HepG2 (cell line): Measurements from ENCODE around the gene IRS1. TPM values are rescaled to one million over a fixed set of nuclear protein-coding genes. Genes with fewer than 3 reads are reported as not detected.

Experiments
- CEBPG ChIP-seq: IDR thresholded peaks from 2 replicates; pipeline ENCODE4 v1.6.1; 2016
- FOXA3 ChIP-seq: IDR thresholded peaks from 2 replicates; pipeline ENCODE4 v1.6.1; 2016; ENCODE audit warnings: missing genetic modification reagents, missing compliant biosample characterization
- GTF2F1 ChIP-seq: fragments of 150-350 bp; IDR thresholded peaks from 2 replicates; pipeline ENCODE4 v1.6.1; 2014; ENCODE audit warnings: low read length
- MXI1 ChIP-seq: IDR thresholded peaks from 3 replicates; pipeline ENCODE4 v1.6.1; 2012; ENCODE audit warnings: low read depth, low read length, inconsistent platforms, borderline replicate concordance
- PITX1 ChIP-seq: sonication (generic); formaldehyde crosslinking; IDR thresholded peaks from 2 replicates; pipeline ENCODE4 v1.5.1; 2020; ENCODE audit warnings: mild to moderate bottlenecking, missing genetic modification reagents
- PLRG1 ChIP-seq: fragments of 450-650 bp; conservative IDR thresholded peaks from 2 replicates; pipeline ENCODE4 v1.6.1; 2016
- RFXAP ChIP-seq: sonication (generic); formaldehyde crosslinking; IDR thresholded peaks from 2 replicates; pipeline ENCODE4 v1.4.0; 2020; ENCODE audit warnings: missing genetic modification reagents, borderline replicate concordance
- SNRNP70 ChIP-seq: fragments of 200-400 bp; formaldehyde crosslinking; IDR thresholded peaks from 2 replicates; pipeline ENCODE4 v1.6.1; 2017; ENCODE audit warnings: mild to moderate bottlenecking, low read depth, low read length, moderate library complexity
- TGIF2 ChIP-seq: IDR thresholded peaks from 2 replicates; pipeline ENCODE4 v1.6.1; 2016; ENCODE audit warnings: control low read depth, missing compliant biosample characterization
- ZFP62 ChIP-seq: sonication (generic); formaldehyde crosslinking; IDR thresholded peaks from 2 replicates; pipeline ENCODE4 v1.4.0; 2020; ENCODE audit warnings: missing genetic modification reagents
- ZMAT3 ChIP-seq: sonication (generic); formaldehyde crosslinking; conservative IDR thresholded peaks from 2 replicates; pipeline ENCODE4 v1.7.0; 2021; ENCODE audit warnings: missing genetic modification reagents
- ZNF547 ChIP-seq: sonication (generic); formaldehyde crosslinking; IDR thresholded peaks from 2 replicates; pipeline ENCODE4 v1.5.1; 2020; ENCODE audit warnings: mild to moderate bottlenecking, missing genetic modification reagents
- ZNF782 ChIP-seq: sonication (generic); formaldehyde crosslinking; IDR thresholded peaks from 2 replicates; pipeline ENCODE4 v1.4.0; 2020; ENCODE audit warnings: missing genetic modification reagents, mild to moderate bottlenecking, borderline replicate concordance
- polyA plus RNA-seq, 8 experiments: library from polyadenylated mRNA; depleted of rRNA in 3 of 8; stranded (reverse) in 7 of 8; unstranded in 1 of 8; fragments of >200 nt; fragmentation: Illumina TruSeq in 4 of 8; extraction: Trizol in 4 of 8; gene quantifications; 2 replicates each; pipeline versions ENCODE4 v1.2.1 to v1.2.3, GENCODE V29; 2011 to 2016; ENCODE audit warnings: low read depth in 4 of 8, missing spikeins in 1 of 8, mixed read lengths in 1 of 8; ENCODE audit not compliant: insufficient read depth in 1 of 8
- total RNA-seq, 5 experiments: library from RNA; depleted of rRNA; stranded (reverse); fragments of >200 nt; fragmentation: Illumina TruSeq; extraction: Trizol; gene quantifications; 2 replicates each; pipeline ENCODE4 v1.2.3, GENCODE V29; 2016; ENCODE audit warnings: low read depth in 1 of 5
- TF ChIP-seq, protein P1 (sequence below): IDR thresholded peaks from 2 replicates; pipeline ENCODE4 v1.6.1; 2012; ENCODE audit warnings: low read depth, low read length, improper control_type of control experiment
- TF ChIP-seq, protein P2 (sequence below): IDR thresholded peaks from 2 replicates; pipeline ENCODE4 v1.6.1; 2018; ENCODE audit warnings: missing genetic modification reagents, mild to moderate bottlenecking, missing compliant biosample characterization
- TF ChIP-seq, protein P3 (sequence below): sonication (generic); formaldehyde crosslinking; IDR thresholded peaks from 2 replicates; pipeline ENCODE4 v1.5.0; 2020; ENCODE audit warnings: missing genetic modification reagents, mild to moderate bottlenecking, borderline replicate concordance
- TF ChIP-seq, protein P4 (sequence below): sonication (generic); formaldehyde crosslinking; IDR thresholded peaks from 2 replicates; pipeline ENCODE4 v1.4.0; 2020; ENCODE audit warnings: missing genetic modification reagents, borderline replicate concordance
- TF ChIP-seq, protein P5 (sequence below): sonication (generic); formaldehyde crosslinking; IDR thresholded peaks from 2 replicates; pipeline ENCODE4 v1.8.0; 2022; ENCODE audit warnings: missing genetic modification reagents, low read depth, mild to moderate bottlenecking, borderline replicate concordance
- TF ChIP-seq, protein P6 (sequence below): IDR thresholded peaks from 2 replicates; pipeline ENCODE4 v1.6.1; 2016; ENCODE audit warnings: low read depth

The IRS1 gene
- total and polyA plus RNA-seq, 2 of the 13 experiments (the other 11 are each of a cell fraction or from before 2014, with no cell fraction given) = 8.7 to 9.0 TPM

DNA sequence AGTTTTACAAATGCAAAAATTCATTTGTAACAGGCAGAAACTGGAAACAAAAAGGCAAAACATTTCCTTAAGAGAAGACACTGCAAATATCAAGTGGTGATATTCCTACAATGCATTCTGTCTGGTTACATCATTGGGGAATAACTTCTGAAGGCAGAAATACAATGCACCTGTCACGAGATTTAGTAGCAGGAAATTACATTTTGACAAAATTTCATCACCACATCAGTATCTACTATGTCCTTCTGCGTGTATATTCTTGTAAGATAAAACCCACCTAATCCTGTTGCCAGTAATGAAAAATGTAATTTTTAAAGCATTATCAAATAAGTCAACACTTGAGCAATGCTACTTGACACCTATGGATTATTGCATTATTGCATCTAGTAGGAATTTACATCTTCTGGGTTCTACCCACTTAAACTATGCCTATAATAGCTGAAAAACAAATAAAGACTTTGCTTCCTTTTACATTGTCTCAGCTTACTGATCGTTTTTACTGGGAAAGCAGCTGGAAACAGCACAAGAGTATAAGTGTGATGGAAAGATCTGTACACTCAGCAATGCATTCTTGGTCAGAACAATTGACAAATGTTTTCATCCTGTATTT, 59.5 kb downstream of the IRS1 start (continued):
- TF ChIP-seq, protein P1, sequence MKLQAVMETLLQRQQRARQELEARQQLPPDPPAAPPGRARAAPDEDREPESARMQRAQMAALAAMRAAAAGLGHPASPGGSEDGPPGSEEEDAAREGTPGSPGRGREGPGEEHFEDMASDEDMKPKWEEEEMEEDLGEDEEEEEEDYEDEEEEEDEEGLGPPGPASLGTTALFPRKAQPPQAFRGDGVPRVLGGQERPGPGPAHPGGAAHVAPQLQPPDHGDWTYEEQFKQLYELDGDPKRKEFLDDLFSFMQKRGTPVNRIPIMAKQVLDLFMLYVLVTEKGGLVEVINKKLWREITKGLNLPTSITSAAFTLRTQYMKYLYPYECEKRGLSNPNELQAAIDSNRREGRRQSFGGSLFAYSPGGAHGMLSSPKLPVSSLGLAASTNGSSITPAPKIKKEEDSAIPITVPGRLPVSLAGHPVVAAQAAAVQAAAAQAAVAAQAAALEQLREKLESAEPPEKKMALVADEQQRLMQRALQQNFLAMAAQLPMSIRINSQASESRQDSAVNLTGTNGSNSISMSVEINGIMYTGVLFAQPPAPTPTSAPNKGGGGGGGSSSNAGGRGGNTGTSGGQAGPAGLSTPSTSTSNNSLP = no peak
- TF ChIP-seq ZNF547 (CRISPR knock-in tag) (no peak), GTF2F1 (no peak), ZNF782 (CRISPR knock-in tag) (no peak), PLRG1 (no peak), ZMAT3 (CRISPR knock-in tag) (no peak), TGIF2 (no peak), PITX1 (CRISPR knock-in tag) (no peak), RFXAP (CRISPR knock-in tag) (no peak), FOXA3 (CRISPR knock-in tag) (peak; percentile 26; the same call in 1 of the 2 replicates), CEBPG (CRISPR knock-in tag) (no peak), SNRNP70 (no peak), ZFP62 (CRISPR knock-in tag) (no peak), MXI1 (no peak)
- TF ChIP-seq, protein P2, sequence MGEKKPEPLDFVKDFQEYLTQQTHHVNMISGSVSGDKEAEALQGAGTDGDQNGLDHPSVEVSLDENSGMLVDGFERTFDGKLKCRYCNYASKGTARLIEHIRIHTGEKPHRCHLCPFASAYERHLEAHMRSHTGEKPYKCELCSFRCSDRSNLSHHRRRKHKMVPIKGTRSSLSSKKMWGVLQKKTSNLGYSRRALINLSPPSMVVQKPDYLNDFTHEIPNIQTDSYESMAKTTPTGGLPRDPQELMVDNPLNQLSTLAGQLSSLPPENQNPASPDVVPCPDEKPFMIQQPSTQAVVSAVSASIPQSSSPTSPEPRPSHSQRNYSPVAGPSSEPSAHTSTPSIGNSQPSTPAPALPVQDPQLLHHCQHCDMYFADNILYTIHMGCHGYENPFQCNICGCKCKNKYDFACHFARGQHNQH (CRISPR knock-in tag) = no peak
- TF ChIP-seq, protein P3, sequence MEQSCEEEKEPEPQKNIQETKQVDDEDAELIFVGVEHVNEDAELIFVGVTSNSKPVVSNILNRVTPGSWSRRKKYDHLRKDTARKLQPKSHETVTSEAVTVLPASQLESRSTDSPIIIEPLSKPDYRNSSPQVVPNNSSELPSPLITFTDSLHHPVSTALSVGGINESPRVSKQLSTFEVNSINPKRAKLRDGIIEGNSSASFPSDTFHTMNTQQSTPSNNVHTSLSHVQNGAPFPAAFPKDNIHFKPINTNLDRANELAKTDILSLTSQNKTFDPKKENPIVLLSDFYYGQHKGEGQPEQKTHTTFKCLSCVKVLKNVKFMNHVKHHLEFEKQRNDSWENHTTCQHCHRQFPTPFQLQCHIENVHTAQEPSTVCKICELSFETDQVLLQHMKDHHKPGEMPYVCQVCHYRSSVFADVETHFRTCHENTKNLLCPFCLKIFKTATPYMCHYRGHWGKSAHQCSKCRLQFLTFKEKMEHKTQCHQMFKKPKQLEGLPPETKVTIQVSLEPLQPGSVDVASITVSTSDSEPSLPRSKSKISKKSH (CRISPR knock-in tag) = no peak
- TF ChIP-seq, protein P4, sequence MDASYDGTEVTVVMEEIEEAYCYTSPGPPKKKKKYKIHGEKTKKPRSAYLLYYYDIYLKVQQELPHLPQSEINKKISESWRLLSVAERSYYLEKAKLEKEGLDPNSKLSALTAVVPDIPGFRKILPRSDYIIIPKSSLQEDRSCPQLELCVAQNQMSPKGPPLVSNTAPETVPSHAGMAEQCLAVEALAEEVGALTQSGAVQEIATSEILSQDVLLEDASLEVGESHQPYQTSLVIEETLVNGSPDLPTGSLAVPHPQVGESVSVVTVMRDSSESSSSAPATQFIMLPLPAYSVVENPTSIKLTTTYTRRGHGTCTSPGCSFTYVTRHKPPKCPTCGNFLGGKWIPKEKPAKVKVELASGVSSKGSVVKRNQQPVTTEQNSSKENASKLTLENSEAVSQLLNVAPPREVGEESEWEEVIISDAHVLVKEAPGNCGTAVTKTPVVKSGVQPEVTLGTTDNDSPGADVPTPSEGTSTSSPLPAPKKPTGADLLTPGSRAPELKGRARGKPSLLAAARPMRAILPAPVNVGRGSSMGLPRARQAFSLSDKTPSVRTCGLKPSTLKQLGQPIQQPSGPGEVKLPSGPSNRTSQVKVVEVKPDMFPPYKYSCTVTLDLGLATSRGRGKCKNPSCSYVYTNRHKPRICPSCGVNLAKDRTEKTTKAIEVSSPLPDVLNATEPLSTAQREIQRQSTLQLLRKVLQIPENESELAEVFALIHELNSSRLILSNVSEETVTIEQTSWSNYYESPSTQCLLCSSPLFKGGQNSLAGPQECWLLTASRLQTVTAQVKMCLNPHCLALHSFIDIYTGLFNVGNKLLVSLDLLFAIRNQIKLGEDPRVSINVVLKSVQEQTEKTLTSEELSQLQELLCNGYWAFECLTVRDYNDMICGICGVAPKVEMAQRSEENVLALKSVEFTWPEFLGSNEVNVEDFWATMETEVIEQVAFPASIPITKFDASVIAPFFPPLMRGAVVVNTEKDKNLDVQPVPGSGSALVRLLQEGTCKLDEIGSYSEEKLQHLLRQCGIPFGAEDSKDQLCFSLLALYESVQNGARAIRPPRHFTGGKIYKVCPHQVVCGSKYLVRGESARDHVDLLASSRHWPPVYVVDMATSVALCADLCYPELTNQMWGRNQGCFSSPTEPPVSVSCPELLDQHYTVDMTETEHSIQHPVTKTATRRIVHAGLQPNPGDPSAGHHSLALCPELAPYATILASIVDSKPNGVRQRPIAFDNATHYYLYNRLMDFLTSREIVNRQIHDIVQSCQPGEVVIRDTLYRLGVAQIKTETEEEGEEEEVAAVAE = no peak
- TF ChIP-seq, protein P5, sequence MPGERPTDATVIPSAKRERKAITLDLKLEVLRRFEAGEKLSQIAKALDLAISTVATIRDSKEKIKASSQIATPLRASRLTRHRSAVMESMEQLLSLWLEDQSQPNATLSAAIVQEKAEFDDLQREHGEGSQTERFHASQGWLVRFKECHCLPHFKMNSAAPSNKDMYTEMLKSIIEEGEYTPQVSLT (CRISPR knock-in tag) = no peak
- TF ChIP-seq, protein P6, sequence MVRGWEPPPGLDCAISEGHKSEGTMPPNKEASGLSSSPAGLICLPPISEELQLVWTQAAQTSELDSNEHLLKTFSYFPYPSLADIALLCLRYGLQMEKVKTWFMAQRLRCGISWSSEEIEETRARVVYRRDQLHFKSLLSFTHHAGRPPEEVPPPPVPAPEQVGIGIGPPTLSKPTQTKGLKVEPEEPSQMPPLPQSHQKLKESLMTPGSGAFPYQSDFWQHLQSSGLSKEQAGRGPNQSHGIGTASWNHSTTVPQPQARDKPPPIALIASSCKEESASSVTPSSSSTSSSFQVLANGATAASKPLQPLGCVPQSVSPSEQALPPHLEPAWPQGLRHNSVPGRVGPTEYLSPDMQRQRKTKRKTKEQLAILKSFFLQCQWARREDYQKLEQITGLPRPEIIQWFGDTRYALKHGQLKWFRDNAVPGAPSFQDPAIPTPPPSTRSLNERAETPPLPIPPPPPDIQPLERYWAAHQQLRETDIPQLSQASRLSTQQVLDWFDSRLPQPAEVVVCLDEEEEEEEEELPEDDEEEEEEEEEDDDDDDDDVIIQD (CRISPR knock-in tag) = peak; percentile 44; the same call in 1 of the 2 replicates
